Left lung (tissue), 10 donors: ENCODE measurements around the gene TALDO1. TPM values are rescaled to one million over a fixed set of nuclear protein-coding genes. Genes with fewer than 3 reads are reported as not detected.

Source experiments
- ATAC-seq: fragments of 200-7000 bp; cut with Tn5 transposase; one replicate; pipeline ENCODE4 v1.9.1; 2020; ENCODE audit warnings: moderate library complexity
- DNase-seq, 4 donors: peaks; one replicate each; pipeline ENCODE4 v3.0.0-alpha.2; 2013 to 2020
- H3K27ac ChIP-seq, 2 donors: fragments of 200-600 bp; sonication (generic) in 1 of 2; one replicate each; pipeline versions ENCODE4 v1.5.0 to v1.8.0; 2020 to 2021
- H3K27me3 ChIP-seq, 2 donors: fragments of 200-600 bp; sonication (generic) in 1 of 2; one replicate each; pipeline versions ENCODE4 v1.5.0 to v1.8.0; 2020 to 2021
- H3K36me3 ChIP-seq, 2 donors: fragments of 200-600 bp; sonication (generic) in 1 of 2; one replicate each; pipeline versions ENCODE4 v1.5.0 to v1.8.0; 2020 to 2021
- H3K4me1 ChIP-seq, 2 donors: fragments of 200-600 bp; one replicate each; pipeline ENCODE4 v1.8.0; 2021
- H3K4me3 ChIP-seq, 2 donors: fragments of 200-600 bp; sonication (generic) in 1 of 2; one replicate each; pipeline versions ENCODE4 v1.5.0 to v1.8.0; 2020 to 2021; ENCODE audit warnings: mild to moderate bottlenecking in 1 of 2
- H3K9me3 ChIP-seq, 2 donors: fragments of 200-600 bp; sonication (generic) in 1 of 2; one replicate each; pipeline versions ENCODE4 v1.5.0 to v1.8.0; 2020 to 2021
- intact Hi-C, 2 donors: fragments of 100-400 bp; cut with DNase I; formaldehyde crosslinking; loops; one replicate each; pipeline versions ENCODE4 v1.11.2 to v1.14.2; 2022
- polyA plus RNA-seq, 6 donors: library from polyadenylated mRNA; unstranded; fragments of 120-200 nt; gene quantifications; one replicate each; pipeline ENCODE4 v1.2.1, GENCODE V29; 2013; ENCODE audit not compliant: insufficient read length in 6 of 6
- total RNA-seq, 2 donors: library from RNA; stranded (reverse); fragmentation: NEBNext Ultra II Directional; extraction: Animal tissue kit (Norgen Biotek cat#: 25700); gene quantifications; one replicate each; pipeline ENCODE4 v1.2.1, GENCODE V29; 2021
- TF ChIP-seq, protein P1 (sequence below), 2 donors: fragments of 200-600 bp; sonication (generic) in 1 of 2; IDR thresholded peaks; one replicate each; pipeline versions ENCODE4 v1.5.0 to v1.8.0; 2021; ENCODE audit warnings: antibody characterized with exemption in 2 of 2
- donor health status: DM: no; HTN: yes; CAD: no.
- donor health status: DM: no; HTN: no; CAD: no.

TALDO1 gene
- total and polyA plus RNA-seq, 8 donors: 100 to 322 (median 119) TPM

DNA sequence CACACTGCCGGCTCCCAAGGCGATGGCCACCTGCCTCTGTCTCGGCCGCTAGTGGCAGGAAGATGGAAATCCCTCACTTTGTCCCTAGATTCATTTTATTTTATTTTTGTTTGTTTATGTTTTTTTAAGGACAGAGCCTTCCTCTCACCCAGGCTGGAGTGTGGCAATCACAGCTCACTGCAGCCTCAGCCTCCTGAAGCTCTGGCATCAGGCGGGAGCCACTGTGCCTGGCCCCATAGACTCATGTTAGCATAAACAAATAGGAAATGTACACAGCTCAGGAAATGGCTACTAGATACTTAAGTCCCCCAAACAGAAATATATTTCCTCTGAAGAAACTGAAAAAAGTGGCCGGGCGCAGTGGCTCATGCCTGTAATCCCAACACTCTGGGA lies 48.2 kb upstream of the TALDO1 start:
- DNase-seq: no peak
- intact Hi-C loops: no loop called here
- TF ChIP-seq, protein P1, sequence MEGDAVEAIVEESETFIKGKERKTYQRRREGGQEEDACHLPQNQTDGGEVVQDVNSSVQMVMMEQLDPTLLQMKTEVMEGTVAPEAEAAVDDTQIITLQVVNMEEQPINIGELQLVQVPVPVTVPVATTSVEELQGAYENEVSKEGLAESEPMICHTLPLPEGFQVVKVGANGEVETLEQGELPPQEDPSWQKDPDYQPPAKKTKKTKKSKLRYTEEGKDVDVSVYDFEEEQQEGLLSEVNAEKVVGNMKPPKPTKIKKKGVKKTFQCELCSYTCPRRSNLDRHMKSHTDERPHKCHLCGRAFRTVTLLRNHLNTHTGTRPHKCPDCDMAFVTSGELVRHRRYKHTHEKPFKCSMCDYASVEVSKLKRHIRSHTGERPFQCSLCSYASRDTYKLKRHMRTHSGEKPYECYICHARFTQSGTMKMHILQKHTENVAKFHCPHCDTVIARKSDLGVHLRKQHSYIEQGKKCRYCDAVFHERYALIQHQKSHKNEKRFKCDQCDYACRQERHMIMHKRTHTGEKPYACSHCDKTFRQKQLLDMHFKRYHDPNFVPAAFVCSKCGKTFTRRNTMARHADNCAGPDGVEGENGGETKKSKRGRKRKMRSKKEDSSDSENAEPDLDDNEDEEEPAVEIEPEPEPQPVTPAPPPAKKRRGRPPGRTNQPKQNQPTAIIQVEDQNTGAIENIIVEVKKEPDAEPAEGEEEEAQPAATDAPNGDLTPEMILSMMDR (IDR thresholded peaks at IDR 0.05): no peak
- no peak for ATAC-seq
- Histone ChIP-seq H3K9me3 (no peaks in the 10 kb centered on the region), H3K4me3 (no peak overlapping the region), H3K36me3 (peaks cover 0 to 46% of the 10 kb centered on the region in 2 donors), H3K27ac (no peak overlapping the region), H3K4me1 (peaks cover 17 to 64% of the 10 kb centered on the region in 2 donors), H3K27me3 (no peaks in the 10 kb centered on the region)

DNA sequence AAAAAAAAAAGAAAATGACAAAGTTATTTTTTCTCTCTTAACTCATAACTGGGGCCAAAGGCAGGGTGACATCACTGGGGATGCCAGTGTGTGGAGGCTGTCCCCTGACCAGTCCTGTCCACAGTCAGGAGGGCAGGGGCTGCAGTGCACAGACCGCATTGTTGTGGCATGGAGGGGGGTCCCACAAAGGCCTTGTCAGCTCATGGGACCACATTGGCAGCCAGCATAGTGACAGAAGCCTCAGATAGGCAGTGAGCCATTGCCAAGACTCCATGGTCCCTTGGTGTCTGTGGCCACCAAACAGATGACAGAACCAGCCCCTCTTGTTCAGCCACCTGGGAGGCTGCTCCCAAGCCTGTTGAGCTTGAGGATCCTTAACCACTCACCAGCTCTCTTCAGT lies 47.5 kb upstream of the TALDO1 start:
- Histone ChIP-seq H3K9me3 (no peaks in the 10 kb centered on the region), H3K27ac (no peak overlapping the region), H3K27me3 (no peaks in the 10 kb centered on the region), H3K4me3 (no peak overlapping the region), H3K36me3 (peaks cover 0 to 53% of the 10 kb centered on the region in 2 donors), H3K4me1 (peaks cover 17 to 65% of the 10 kb centered on the region in 2 donors)
- DNase-seq (no peak), ATAC-seq (no peak)
- intact Hi-C loops: no loop called here
- TF ChIP-seq, protein P1 (IDR thresholded peaks at IDR 0.05): no peak

DNA sequence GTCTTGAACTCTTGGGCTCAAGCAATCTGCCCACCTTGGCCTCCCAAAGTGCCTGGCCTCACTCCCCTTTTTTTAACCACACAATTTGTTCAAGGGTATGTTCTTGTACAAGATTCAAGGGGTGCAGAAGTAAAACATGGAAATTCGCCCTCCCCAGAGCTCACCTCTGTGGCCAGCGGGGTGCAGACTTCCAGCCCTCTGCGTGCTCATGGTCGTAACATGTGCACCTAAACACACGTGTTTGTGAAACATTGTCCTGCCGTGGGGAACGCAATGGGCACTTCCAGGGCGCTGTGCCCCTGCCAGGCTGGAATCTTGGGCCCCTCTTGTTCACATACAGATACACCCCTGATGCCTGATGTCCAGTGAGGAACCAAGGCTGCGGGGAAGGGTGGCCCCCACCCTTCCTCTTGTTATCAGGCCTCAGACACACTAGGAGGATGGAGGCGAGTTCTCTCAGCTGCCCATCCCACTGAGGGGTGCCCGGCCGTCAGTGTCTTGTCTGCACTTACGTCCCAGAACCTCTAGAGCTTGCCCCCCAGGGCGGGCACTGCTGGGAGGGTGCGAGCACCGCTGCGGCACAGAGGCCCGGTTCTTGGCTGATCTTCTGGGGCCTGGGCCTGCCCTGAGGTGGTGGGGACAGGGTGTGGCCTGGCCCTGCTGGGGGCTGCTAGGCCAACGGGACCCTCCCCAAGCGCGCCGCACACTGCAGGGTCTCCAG lies 45.4 kb upstream of the TALDO1 start:
- Histone ChIP-seq H3K9me3 (no peaks in the 10 kb centered on the region), H3K27me3 (peaks cover 0 to 20% of the 10 kb centered on the region in 2 donors), H3K36me3 (peaks cover 0 to 53% of the 10 kb centered on the region in 2 donors), H3K4me1 (peaks cover 16 to 79% of the 10 kb centered on the region in 2 donors), H3K4me3 (no peak overlapping the region), H3K27ac (no peak overlapping the region)
- DNase-seq: no peak
- TF ChIP-seq, protein P1 (IDR thresholded peaks at IDR 0.05): no peak
- intact Hi-C loops: no loop called here
- no peak for ATAC-seq

DNA sequence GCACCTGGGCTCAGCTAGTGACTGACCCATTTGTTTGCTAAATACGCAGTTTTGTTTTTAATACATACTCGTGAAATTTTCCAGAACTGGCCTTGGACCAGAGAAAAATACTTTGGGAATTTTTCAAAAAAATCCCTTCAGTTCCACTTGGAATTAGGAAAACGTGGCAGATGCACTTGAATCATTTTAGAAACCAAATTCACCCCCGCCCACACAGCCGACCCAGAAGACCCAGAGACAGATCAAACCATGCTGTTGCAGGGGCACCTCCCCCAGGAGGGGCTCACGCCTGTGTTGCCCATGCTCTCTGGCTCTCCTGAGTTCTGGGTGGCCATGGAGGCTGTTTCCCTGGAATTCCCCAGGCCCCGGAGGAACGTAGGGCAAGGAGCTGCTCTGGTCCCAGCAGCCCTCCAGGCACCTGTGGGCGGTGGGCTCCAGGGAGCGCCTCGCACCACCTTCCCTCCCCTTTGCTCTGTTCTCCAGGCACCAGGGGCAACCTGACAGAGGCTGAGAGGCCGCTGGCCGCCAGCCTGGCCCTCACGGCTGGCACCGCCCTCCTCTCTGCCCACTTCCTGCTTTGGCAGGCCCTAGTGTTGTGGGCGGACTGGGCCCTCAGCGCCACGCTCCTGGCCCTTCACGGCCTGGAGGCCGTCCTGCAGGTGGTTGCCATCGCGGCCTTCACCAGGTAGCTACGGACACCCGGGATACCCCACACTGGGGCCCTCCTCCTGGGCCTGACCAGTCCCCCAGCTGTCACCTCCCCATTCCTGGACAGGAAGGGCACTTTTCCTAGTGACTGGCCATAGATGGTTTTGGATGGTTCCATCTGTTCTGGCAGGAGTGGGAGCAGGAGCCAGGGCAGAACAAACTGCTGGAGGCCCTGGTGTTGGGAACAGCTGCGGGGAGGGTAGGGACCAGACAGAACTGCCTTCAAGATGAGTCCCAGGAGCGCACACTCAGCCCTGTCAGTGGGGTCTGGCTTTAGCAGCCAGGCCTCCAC lies 44.5 kb upstream of the TALDO1 start:
- ATAC-seq: peak; percentile 48
- TF ChIP-seq, protein P1 (IDR thresholded peaks at IDR 0.05): no peak
- intact Hi-C loops: no loop called here
- peaks cover 14 to 73% of the 10 kb centered on the region in 2 donors for H3K4me1 ChIP-seq
- H3K4me3 ChIP-seq: no peak overlapping the region
- no peaks in the 10 kb centered on the region for H3K9me3 ChIP-seq
- H3K27me3 ChIP-seq: peaks cover 0 to 29% of the 10 kb centered on the region in 2 donors
- peak in 2 of 4 donors; percentile 78 to 93 for DNase-seq
- peaks cover 0 to 53% of the 10 kb centered on the region in 2 donors for H3K36me3 ChIP-seq
- H3K27ac ChIP-seq: peak overlapping the region; percentile 26 to 50

DNA sequence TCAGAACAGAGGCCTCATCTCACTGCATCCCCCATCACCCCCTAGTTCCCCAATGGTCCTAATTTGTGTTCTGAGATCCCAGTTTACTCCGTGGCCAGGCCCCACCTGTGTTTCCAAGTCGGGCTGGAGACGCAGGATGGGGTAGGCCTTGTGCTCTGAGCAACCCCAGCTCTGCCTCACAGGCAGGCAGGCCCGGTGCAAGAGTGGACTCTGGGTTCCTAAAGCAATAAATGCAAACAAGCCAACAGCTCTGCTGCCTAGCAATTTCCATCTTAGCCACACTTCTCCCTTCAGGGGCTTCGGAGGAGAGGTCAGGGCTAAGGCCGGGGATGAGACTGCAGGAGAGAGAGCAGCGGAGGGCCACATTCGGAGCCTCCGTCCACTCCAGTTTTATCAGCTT lies 43.8 kb upstream of the TALDO1 start:
- intact Hi-C loops: no loop called here
- peak overlapping the region; percentile 19 to 50 for H3K27ac ChIP-seq
- H3K4me1 ChIP-seq: peaks cover 14 to 66% of the 10 kb centered on the region in 2 donors
- peaks cover 0 to 53% of the 10 kb centered on the region in 2 donors for H3K36me3 ChIP-seq
- TF ChIP-seq, protein P1 (IDR thresholded peaks at IDR 0.05): no peak
- H3K9me3 ChIP-seq: no peaks in the 10 kb centered on the region
- no peak for DNase-seq
- H3K27me3 ChIP-seq: peaks cover 0 to 37% of the 10 kb centered on the region in 2 donors
- ATAC-seq: no peak
- H3K4me3 ChIP-seq: no peak overlapping the region
